ENCODE measurements around the gene FAM200B.

Gene FAM200B

GRCh38 chr4:15668566-15669435 lies 12.8 kb upstream of the FAM200B start:
- no peak for DNase-seq (ENCODE audit: low read depth)

- no peak for DNase-seq (ENCODE audit: low read depth)
Observed at GRCh38 chr4:15670576-15670975, 11.1 kb upstream of the FAM200B start.

- DNase-seq (ENCODE audit: low read depth): no peak
Observed at GRCh38 chr4:15672101-15672500, 9.5 kb upstream of the FAM200B start.

GRCh38 chr4:15673337-15673736 lies 8.3 kb upstream of the FAM200B start:
- DNase-seq (ENCODE audit: low read depth): no peak

GRCh38 chr4:15674046-15674445 lies 7.6 kb upstream of the FAM200B start:
- DNase-seq (ENCODE audit: low read depth): no peak

GRCh38 chr4:15674926-15675325 lies 6.7 kb upstream of the FAM200B start:
- no peak for DNase-seq (ENCODE audit: low read depth)

GRCh38 chr4:15675356-15675755 lies 6.3 kb upstream of the FAM200B start:
- no peak for DNase-seq (ENCODE audit: low read depth)

GRCh38 chr4:15676039-15676438 lies 5.6 kb upstream of the FAM200B start:
- DNase-seq (ENCODE audit: low read depth): no peak

- no peak for DNase-seq (ENCODE audit: low read depth)
Observed at GRCh38 chr4:15676899-15677298, 4.7 kb upstream of the FAM200B start.

- DNase-seq (ENCODE audit: low read depth): no peak
Observed at GRCh38 chr4:15677507-15677988, 4.1 kb upstream of the FAM200B start.

GRCh38 chr4:15681067-15681371 lies 608 bp upstream of the FAM200B start:
- no peak for DNase-seq (ENCODE audit: low read depth)

GRCh38 chr4:15682242-15683142 lies 865 bp downstream of the FAM200B start:
- DNase-seq (ENCODE audit: low read depth): no peak

- DNase-seq (ENCODE audit: low read depth): no peak
Observed at GRCh38 chr4:15683143-15683495, 1.5 kb downstream of the FAM200B start.

- DNase-seq (ENCODE audit: low read depth): no peak
Observed at GRCh38 chr4:15684498-15684897, 2.9 kb downstream of the FAM200B start.

- no peak for DNase-seq (ENCODE audit: low read depth)
Observed at GRCh38 chr4:15688051-15688450, 6.4 kb downstream of the FAM200B start.

- DNase-seq (ENCODE audit: low read depth): no peak
Observed at GRCh38 chr4:15689540-15689939, 7.9 kb downstream of the FAM200B start.

- no peak for DNase-seq (ENCODE audit: low read depth)
Observed at GRCh38 chr4:15690020-15690809, 8.6 kb downstream of the FAM200B start.

- DNase-seq (ENCODE audit: low read depth): no peak
Observed at GRCh38 chr4:15691346-15692135, 9.9 kb downstream of the FAM200B start.

GRCh38 chr4:15692602-15693001 lies 11.0 kb downstream of the FAM200B start:
- DNase-seq (ENCODE audit: low read depth): no peak

- no peak for DNase-seq (ENCODE audit: low read depth)
Observed at GRCh38 chr4:15694431-15694830, 12.8 kb downstream of the FAM200B start.

GRCh38 chr4:15695240-15695699 lies 13.6 kb downstream of the FAM200B start:
- no peak for DNase-seq (ENCODE audit: low read depth)

Data from activated T-cell treated with anti-CD3 and anti-CD28 coated beads for 24 hours (primary cell).